ENCODE measurements around the gene PLA2G5. TPM values are rescaled to one million over a fixed set of nuclear protein-coding genes. Genes with fewer than 3 reads are reported as not detected.

Gene PLA2G5
- total and polyA plus RNA-seq, 11 donors = 25.6 to 102 (median 43.9) TPM

DNA sequence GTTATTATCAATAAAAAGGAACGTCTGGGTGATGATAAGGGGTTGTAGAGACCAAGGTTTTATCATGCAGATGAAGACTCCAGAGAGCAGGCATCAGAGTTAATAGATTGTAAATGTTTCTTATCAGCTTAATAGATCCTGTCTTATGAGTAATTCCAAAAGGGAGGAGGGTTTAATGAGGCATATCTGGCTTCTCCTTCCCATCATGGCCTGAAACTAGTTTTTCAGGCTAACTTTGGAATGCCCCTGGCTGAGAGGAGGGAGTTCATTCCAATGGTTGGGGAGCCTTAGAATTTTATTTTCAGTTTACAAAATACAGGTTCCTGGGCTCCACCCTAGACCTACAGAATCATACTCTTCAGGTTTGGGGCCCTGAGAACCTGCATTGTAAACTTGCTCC lies 35.9 kb downstream of the PLA2G5 start:
- no peaks in the 10 kb centered on the region for H3K36me3 ChIP-seq
- H3K27me3 ChIP-seq = peaks cover 0 to 5% (median 0%) of the 10 kb centered on the region in 9 donors
- TF ChIP-seq POLR2A (IDR thresholded peaks at IDR 0.05) = no peak
- TF ChIP-seq, protein P1, sequence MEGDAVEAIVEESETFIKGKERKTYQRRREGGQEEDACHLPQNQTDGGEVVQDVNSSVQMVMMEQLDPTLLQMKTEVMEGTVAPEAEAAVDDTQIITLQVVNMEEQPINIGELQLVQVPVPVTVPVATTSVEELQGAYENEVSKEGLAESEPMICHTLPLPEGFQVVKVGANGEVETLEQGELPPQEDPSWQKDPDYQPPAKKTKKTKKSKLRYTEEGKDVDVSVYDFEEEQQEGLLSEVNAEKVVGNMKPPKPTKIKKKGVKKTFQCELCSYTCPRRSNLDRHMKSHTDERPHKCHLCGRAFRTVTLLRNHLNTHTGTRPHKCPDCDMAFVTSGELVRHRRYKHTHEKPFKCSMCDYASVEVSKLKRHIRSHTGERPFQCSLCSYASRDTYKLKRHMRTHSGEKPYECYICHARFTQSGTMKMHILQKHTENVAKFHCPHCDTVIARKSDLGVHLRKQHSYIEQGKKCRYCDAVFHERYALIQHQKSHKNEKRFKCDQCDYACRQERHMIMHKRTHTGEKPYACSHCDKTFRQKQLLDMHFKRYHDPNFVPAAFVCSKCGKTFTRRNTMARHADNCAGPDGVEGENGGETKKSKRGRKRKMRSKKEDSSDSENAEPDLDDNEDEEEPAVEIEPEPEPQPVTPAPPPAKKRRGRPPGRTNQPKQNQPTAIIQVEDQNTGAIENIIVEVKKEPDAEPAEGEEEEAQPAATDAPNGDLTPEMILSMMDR (IDR thresholded peaks at IDR 0.05) = no peak
- H3K4me3 ChIP-seq = no peak overlapping the region
- peaks cover 0 to 14% (median 0%) of the 10 kb centered on the region in 12 donors for H3K4me1 ChIP-seq
- H3K27ac ChIP-seq = no peak overlapping the region
- ATAC-seq = no peak
- H3K9me3 ChIP-seq = no peaks in the 10 kb centered on the region
- no peak for DNase-seq
- WGBS, 4 donors = 24 to 37% (median 27%) methylated on average over 1 of the region's 1 CpG
- intact Hi-C loops (cut with DNase I) = loop anchor here in 4 of 10 donors (5.0 to 10.0 kb wide), 4 partner anchors 41 to 389 kb away; no protein-coding TSS in a partner anchor

- Histone ChIP-seq H3K4me1 (peaks cover 0 to 9% (median 0%) of the 10 kb centered on the region in 12 donors), H3K36me3 (no peaks in the 10 kb centered on the region), H3K27me3 (no peaks in the 10 kb centered on the region), H3K4me3 (no peak overlapping the region), H3K27ac (no peak overlapping the region), H3K9me3 (no peaks in the 10 kb centered on the region)
- TF ChIP-seq, protein P1 (IDR thresholded peaks at IDR 0.05) = no peak
- TF ChIP-seq POLR2A (IDR thresholded peaks at IDR 0.05) = no peak
- 51 to 74% (median 69%) methylated on average over 4 of the region's 4 CpGs for WGBS, 4 donors
- intact Hi-C loops (cut with DNase I) = loop anchor here in 4 of 10 donors (5.0 to 10.0 kb wide), 4 partner anchors 40 to 387 kb away; no protein-coding TSS in a partner anchor
- no peak for DNase-seq
- no peak for ATAC-seq
These were observed 37.4 kb downstream of the PLA2G5 start for GRCh38 chr1:20107351-20107750.

GRCh38 chr1:20107796-20108195 lies 37.8 kb downstream of the PLA2G5 start:
- H3K4me3 ChIP-seq = no peak overlapping the region
- ATAC-seq (no peak), DNase-seq (no peak)
- no peaks in the 10 kb centered on the region for H3K36me3 ChIP-seq
- H3K27ac ChIP-seq = no peak overlapping the region
- H3K4me1 ChIP-seq = peaks cover 0 to 9% (median 0%) of the 10 kb centered on the region in 12 donors
- WGBS, 4 donors = 52 to 68% (median 56%) methylated on average over 4 of the region's 4 CpGs
- TF ChIP-seq, protein P1 (IDR thresholded peaks at IDR 0.05) = no peak
- no peak for TF ChIP-seq POLR2A (IDR thresholded peaks at IDR 0.05)
- no peaks in the 10 kb centered on the region for H3K9me3 ChIP-seq
- intact Hi-C loops (cut with DNase I) = loop anchor here in 4 of 10 donors (5.0 to 10.0 kb wide), 4 partner anchors 40 to 387 kb away; no protein-coding TSS in a partner anchor
- no peaks in the 10 kb centered on the region for H3K27me3 ChIP-seq

DNA sequence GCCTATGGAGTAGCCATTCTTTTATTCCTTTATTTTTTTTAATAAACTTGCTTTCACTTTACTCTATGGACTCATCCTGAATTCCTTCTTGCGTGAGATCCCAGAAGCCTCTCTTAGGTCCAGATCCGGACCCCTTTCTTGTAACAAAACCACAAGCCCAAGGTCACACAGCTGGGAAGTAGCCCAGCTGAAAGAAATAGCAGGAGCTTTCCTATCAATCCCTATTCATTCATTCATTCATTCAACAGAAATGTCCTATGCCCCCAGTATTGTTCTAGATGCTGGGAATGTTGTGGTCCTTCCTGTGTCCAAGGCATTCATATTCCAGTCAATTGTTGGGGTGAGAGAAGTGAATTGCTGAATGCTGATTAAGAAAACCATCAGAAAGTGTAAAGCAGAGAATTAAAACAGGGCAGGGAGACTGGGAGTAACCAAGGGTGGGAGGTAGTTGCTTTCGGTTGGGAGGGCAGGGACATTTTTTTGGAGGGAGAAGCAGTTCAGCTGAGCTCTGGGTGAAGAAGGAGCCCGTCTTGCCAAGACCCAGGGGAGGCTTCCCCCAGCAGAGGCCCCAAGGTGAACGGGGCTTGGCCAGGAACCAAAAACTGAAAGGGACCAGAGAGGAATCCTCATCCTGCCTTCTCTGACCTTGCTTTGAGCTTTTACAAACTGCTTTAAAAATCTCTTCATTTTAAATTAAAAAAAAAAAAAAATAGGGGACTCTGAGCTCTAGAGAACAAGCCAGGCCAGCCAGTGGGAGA lies 38.6 kb downstream of the PLA2G5 start:
- H3K4me1 ChIP-seq = peaks cover 0 to 9% (median 0%) of the 10 kb centered on the region in 12 donors
- intact Hi-C loops (cut with DNase I) = loop anchor here in 4 of 10 donors (5.0 to 10.0 kb wide), 4 partner anchors 39 to 386 kb away; no protein-coding TSS in a partner anchor
- no peak for ATAC-seq
- TF ChIP-seq, protein P1 (IDR thresholded peaks at IDR 0.05) = no peak
- TF ChIP-seq POLR2A (IDR thresholded peaks at IDR 0.05) = no peak
- WGBS, 4 donors = 46 to 56% (median 50%) methylated on average over 5 of the region's 5 CpGs
- H3K27me3 ChIP-seq = no peaks in the 10 kb centered on the region
- H3K36me3 ChIP-seq = no peaks in the 10 kb centered on the region
- no peak for DNase-seq
- H3K27ac ChIP-seq = peak overlapping the region in 1 of 12 donors; percentile 15
- H3K4me3 ChIP-seq = no peak overlapping the region
- H3K9me3 ChIP-seq = no peaks in the 10 kb centered on the region
